ENCODE measurements around the gene VGF.

The VGF gene

GRCh38 chr7:101198476-101198875 is 33.1 kb upstream of the VGF start:
- no peak overlapping the region for H3K27ac ChIP-seq
- no peak for TF ChIP-seq CTCF (IDR thresholded peaks at IDR 0.05)
- TF ChIP-seq ZFX (IDR thresholded peaks at IDR 0.05; ENCODE audit: borderline replicate concordance), result no peak

- no peak overlapping the region for H3K27ac ChIP-seq
- TF ChIP-seq CTCF (IDR thresholded peaks at IDR 0.05), result no peak
- no peak for TF ChIP-seq ZFX (IDR thresholded peaks at IDR 0.05; ENCODE audit: borderline replicate concordance)
Measured at GRCh38 chr7:101197991-101198390, 32.6 kb upstream of the VGF start.

DNA sequence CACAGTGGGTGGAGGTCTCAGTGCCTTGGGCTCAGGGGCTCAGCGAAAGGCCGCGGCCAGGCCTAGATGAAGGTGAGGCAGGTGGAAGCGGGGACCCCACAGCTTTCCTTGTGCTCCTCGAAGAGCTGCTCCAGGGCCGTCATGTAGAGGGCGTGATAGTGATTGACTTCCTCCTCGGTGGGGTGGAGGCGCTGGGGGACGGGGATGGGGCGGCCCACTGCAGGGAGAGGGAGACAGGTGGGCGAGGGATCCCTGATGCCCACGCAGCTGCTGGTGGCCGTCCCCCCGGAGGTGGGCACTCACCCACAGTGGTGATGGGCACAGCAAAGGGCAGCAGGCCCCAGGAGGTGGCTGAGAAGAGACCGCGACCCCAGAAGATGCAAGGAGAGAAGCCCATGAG is 30.5 kb upstream of the VGF start:
- no peak overlapping the region for H3K27ac ChIP-seq
- no peak for TF ChIP-seq CTCF (IDR thresholded peaks at IDR 0.05)
- no peak for TF ChIP-seq ZFX (IDR thresholded peaks at IDR 0.05; ENCODE audit: borderline replicate concordance)

DNA sequence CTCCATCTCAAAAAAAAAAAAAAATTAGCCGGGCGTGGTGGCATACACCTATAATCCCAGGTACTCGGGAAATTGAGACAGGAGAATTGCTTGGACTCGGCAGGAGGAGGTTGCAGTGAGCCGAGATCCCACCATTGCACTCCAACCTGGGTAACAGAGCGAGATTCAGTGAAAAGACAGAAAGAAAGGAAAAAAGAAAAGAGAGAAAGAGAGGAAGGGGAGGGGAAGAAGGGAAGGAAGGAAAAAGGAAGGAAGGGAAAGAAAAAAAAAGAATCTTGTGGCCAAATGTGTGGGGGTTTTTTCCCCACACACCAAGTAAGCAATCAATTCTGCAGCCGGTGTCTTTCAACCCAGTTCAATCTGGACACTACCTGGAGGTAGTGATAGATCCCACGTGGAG is 23.7 kb upstream of the VGF start:
- H3K27ac ChIP-seq, result no peak overlapping the region
- TF ChIP-seq ZFX (IDR thresholded peaks at IDR 0.05; ENCODE audit: borderline replicate concordance), result no peak
- TF ChIP-seq CTCF (IDR thresholded peaks at IDR 0.05), result no peak

DNA sequence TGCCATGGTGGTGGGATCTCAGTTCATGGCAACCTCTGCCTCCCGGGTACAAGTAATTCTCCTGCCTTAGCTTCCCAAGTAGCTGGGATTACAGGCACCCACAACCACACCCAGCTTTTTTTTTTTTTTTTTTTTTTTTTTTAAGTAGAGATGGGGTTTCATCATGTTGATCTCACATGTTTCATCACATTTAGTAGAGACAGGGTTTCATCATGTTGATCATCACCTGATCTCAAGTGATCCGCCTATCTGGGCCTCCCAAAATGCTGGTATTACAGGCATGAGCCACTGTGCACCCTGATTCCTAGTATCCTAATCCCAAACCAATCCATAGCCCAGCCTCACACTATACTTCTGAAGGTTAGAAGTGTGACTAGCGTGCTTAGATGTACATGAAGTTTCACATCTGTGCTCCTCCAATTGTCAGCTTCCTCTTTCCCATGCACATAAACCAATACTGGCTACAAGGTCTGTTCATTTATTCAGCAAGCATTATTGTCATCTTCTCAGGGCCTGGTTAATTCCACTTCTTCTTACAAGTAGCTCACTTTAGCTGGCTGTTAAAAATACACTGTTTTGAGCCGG is 21.6 kb upstream of the VGF start:
- no peak for TF ChIP-seq ZFX (IDR thresholded peaks at IDR 0.05; ENCODE audit: borderline replicate concordance)
- H3K27ac ChIP-seq, result no peak overlapping the region

DNA sequence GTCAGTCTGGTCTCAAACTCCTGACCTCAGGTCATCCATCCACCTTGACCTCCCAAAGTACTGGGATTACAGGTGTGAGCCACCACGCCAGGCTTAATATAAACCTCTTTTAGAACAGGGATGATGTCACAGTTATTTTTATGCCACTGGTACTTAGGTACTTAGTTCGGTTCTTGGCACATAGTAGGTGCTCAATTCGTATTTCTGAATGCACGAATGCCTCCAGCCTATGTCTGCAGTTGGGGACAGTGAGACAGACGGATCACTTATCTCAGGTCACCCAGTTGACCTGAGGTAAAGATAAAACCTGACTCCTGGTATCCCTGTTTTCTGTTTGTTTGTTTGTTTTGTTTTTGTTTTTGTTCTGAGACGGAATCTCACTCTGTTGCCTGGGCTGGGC is 20.8 kb upstream of the VGF start:
- TF ChIP-seq CTCF (IDR thresholded peaks at IDR 0.05) (no peak), ZFX (IDR thresholded peaks at IDR 0.05; ENCODE audit: borderline replicate concordance) (no peak)
- H3K27ac ChIP-seq, result no peak overlapping the region

DNA sequence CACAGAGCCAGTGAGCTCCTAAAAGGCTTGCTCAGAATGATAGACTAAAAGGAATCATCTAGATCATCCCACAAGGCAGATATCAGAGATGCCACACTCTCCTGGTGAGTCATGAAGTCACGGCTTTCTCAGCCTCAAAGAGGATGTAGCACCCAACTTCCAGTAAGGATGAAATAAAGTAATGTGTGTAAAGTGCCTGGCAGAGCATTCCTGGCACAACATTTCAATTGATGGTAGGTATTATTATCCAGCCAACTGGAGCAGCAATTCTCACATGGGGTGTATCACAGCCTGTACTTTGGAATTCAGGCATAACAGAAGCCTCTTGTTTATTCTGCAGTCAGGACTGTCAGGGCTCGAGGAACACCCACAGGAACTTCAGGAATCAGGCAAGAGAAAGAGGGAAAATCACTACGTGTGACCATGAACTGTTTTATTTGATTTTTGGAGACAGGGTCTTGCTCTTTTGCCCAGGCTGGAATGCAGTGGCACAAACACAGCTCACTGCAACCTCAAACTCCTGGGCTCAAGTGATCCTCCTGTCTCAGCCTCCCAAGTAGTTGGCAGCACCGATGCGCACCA is 20.0 kb upstream of the VGF start:
- no peak for TF ChIP-seq ZFX (IDR thresholded peaks at IDR 0.05; ENCODE audit: borderline replicate concordance)
- no peak for TF ChIP-seq CTCF (IDR thresholded peaks at IDR 0.05)

More for the DNA sequence above, 20.0 kb upstream of the VGF start:
- no peak overlapping the region for H3K27ac ChIP-seq
